Measurements from ENCODE around the gene MAP3K19.
A peak's percentile ranks its signal among the peaks of the same experiment; 100 is the strongest.
"Not testable (repeated sequence)": the region's sequence is repeated elsewhere in the genome, so short reads cannot be mapped to it uniquely, and the experiment has no call there.

MAP3K19 gene, protein sequence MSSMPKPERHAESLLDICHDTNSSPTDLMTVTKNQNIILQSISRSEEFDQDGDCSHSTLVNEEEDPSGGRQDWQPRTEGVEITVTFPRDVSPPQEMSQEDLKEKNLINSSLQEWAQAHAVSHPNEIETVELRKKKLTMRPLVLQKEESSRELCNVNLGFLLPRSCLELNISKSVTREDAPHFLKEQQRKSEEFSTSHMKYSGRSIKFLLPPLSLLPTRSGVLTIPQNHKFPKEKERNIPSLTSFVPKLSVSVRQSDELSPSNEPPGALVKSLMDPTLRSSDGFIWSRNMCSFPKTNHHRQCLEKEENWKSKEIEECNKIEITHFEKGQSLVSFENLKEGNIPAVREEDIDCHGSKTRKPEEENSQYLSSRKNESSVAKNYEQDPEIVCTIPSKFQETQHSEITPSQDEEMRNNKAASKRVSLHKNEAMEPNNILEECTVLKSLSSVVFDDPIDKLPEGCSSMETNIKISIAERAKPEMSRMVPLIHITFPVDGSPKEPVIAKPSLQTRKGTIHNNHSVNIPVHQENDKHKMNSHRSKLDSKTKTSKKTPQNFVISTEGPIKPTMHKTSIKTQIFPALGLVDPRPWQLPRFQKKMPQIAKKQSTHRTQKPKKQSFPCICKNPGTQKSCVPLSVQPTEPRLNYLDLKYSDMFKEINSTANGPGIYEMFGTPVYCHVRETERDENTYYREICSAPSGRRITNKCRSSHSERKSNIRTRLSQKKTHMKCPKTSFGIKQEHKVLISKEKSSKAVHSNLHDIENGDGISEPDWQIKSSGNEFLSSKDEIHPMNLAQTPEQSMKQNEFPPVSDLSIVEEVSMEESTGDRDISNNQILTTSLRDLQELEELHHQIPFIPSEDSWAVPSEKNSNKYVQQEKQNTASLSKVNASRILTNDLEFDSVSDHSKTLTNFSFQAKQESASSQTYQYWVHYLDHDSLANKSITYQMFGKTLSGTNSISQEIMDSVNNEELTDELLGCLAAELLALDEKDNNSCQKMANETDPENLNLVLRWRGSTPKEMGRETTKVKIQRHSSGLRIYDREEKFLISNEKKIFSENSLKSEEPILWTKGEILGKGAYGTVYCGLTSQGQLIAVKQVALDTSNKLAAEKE (N-terminal part only)

DNA sequence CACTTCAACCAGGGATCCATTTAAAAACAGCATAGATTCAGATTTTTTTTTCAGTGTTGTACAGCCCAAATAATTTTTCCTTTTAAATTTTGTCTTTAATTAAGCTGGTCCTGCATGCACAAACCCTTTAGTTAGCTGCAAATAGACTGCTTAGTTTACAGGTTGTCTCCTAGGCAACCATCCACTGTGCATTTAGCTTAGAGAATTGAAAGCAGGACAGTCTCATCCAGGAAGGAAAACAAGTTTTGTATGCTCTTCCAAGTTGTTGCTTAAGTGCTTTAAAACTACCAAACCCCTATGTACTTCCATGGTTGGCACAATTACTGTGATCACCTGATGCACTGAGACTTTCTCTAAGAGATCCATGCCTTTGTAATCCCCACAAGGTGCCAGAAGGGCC lies at the start of gene MAP3K19:
MAP3K19 (minus strand) TSS at position 148 of the 400 bp plus-strand sequence. CDS start 22,800 bp downstream, outside the sequence.
- no peak for DNase-seq

DNA sequence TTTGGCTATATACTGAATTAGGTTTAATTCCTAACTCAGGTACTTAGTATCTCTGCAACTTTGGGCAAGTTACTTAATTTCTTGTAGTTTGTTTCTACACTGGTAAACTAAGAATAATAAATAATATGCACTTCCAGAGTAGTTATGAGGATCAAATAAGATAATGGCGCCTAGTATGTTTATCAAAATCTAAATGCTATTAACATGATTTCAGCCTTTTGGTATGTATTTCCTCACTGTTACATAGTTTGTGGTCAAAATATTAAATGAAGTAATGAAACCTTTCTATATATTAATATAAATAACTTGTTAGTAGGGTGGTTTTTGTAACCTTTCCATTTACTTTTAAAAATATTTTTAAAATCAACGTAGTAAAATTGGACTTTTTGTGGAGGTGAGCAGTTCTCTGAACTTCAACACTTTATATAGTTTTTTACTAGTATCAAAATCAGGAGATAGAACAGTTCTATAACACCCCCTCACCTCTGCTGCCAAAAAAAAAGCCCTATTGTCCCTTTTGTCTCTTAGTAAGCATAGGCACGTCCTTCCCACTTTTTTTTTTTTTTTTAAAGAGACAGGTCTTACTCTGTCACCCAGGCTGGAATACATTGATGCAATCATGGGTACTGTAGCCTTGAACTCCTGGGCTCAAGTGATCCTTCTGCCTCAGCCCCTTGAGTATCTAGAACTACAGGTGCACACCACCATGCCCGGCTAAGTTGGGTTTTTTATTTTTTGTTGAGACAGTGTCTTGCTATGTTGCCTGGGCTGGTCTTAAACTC lies 49.6 kb upstream of the MAP3K19 start:
- no peak for DNase-seq

DNA sequence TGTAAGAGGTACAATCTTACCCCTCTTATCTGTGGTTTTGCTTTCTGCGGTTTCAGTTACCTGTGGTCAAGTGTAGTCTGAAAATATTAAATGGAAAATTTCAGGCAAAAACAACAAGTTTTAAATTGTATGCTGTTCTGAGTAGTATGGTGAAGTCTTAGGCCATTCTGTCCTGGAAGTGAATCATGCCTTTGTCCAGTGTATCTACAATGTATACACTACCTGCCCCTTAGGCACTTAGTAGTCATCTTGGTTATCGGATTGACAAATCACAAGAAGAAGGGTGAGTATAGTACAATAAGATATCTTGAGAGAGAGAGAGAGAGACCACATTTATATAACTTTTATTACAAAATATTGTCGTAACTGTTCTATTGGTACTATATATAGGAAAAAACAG lies 48.3 kb upstream of the MAP3K19 start:
- DNase-seq = no peak

DNA sequence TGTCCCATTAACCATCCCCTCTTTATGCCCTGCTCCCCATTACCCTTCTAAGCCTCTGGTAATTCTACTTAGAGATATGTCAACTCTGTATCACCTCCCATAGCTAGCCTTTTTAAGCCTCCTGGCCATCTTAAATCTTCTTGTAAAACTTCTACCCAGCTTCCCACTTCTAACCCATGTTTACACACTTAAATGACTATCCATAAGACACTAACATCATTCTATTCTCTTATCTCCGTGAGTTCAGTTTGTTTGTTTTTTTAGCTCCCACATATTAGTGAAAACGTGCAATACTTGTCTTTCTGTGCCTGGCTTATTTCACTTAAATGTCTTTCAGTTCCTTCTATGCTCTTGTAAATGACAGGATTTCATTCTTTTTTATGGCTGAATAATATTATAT lies 47.3 kb upstream of the MAP3K19 start:
- DNase-seq = no peak

DNA sequence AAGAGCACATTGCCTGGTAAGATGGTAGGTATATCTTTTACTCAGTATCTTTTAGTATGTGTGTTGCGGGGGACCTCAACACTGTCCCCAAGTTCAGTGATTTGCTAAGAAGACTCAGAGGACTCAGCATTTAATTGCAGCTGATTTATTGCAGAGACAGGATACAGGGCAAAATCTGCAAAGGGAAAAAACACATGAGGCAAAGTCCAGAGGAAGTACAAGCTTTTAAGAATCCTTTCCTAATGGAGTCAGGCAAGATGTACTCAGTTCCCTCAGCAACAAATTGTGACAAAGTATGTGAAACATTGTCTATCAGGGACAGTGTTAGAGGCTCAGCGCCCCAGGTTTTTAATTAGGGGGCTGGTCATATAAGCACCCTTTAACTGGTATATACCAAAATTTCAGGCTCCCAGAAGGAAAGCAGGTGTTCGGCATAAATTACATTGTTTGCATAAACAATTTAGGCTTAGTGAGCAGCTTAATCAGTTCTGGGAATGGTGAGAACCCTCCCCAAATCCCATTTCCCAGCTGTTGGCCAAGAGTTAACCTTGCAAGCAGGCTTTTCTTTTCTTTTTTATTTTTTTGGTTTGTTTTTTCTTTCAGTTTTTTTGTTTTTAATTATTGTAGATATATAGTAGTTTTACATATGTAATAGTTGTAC lies 46.6 kb upstream of the MAP3K19 start:
- DNase-seq = no peak

DNA sequence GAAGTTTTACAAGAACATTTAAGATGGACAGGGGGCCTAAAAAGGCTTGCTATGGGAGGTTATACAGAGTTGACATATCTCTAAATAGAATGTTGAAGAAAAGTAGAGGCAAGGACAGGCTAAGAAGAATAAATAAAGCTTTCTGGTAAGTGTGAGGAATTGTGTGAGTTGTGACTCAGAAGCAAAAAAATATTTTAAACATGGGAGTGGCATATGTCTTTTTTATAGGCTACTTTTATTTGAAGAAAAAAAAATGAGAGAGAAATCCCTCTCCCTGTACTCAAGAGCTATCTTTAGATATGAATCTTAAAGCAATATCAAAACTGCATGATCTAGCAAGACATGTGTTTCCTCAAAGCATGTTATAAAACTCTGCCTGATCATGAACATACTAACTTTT lies 45.9 kb upstream of the MAP3K19 start:
- no peak for DNase-seq

DNA sequence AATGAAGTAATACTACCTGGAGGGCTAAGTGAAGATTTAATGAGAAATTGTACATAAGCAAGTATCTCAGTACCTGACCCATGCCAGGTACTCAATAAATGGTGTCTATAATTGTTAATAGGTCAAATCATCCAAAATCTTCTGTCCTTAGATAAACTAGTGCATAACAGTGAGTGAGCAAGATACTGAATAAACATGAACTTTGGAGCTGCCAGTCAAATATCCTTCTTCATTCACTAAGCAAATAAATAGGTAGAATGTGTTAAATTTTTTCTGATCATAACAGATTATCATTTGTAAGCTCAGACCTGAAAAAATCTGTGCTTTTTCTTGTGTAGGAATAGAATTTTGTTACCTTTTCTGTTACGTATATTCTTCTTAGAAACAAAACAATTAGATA lies 44.4 kb upstream of the MAP3K19 start:
- no peak for DNase-seq

DNA sequence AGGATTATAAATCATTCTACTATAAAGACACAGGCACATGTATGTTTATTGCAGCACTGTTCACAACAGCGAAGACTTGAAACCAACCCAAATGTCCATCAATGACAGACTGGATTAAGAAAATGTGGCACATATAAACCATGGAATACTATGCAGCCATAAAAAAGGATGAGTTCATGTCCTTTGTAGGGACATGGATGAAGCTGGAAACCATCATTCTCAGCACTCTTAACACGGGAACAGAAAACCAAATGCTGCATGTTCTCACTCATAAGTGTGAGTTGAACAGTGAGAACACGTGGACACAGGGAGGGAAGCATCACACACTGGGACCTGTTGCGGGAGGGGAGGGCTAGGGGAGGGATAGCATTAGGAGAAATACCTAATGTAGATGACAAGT lies 42.4 kb upstream of the MAP3K19 start:
- not testable (repeated sequence) for DNase-seq

DNA sequence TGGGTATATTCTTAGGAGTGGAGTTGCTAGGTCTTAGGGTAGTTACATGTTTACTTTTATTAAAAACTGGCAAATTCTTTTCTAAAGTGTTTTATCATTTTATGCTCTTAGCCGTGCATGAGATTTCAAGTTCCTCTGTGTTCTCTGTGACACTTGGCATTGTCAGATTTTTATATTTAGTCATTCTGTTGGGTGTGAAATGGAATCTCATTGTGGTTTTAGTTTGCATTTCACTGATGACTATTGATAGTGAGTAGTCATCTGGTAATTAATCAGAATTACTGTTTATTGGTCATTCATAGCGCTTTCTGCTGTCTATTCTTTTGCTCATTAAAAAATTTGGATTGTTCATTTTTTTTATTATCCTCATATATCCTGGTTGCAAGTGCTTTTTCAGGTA lies 39.0 kb upstream of the MAP3K19 start:
- no peak for DNase-seq

DNA sequence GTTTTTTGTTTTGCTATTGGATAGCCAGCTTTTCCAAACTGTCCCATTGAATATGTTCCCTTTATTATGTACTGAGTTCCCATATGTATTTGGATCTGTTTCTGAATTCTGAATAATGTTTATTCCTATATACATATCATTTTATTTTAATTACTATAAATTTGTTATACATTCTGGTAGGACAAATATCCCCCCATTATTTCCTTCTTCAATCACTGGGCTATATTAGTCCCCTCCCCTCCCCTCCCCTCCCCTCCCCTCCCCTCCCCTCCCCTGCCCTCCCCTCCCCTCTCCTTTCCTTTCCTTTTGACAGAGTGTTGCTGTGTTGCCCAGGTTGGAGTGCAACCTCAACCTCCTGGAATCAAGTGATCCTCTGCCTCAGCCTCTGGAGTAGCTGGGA lies 31.2 kb upstream of the MAP3K19 start:
- no peak for DNase-seq

DNA sequence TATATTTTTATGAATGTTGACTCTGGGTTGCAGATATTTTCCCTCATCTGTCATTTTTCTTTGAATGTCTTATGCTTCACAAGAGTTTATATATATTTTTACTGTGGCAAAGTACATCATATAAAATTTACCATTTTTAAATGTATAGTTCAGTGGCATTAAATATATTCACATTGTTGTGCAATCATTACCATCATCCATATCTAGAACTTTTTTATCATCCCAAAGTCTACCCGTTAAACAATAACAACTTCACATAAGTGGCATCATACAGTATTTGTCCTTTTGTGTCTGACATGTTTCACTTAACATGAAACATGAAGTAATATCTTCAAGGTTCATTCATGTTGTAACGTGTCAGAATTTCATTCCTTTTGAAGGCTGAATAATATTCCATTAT lies 29.3 kb upstream of the MAP3K19 start:
- DNase-seq = no peak

DNA sequence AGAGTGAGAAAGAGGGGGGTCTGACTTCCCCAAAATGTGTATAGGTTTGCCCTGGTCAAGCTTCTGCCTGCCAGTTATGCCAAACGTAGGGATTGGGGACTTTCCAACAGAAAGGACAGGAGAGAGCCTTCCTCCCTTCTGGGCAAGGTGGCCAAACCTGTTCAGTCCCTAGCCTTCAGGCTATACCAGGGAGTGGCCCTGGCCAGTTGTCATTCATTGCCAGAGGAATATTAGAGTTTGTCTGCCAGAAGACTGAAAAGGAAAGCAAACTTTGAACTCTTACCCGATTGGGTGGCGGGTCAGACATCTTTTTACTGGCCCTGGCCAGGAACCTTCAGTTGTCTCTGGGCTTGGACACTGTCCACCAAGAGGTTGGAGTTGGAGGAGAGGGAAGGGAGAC lies 27.0 kb upstream of the MAP3K19 start:
- no peak for DNase-seq

DNA sequence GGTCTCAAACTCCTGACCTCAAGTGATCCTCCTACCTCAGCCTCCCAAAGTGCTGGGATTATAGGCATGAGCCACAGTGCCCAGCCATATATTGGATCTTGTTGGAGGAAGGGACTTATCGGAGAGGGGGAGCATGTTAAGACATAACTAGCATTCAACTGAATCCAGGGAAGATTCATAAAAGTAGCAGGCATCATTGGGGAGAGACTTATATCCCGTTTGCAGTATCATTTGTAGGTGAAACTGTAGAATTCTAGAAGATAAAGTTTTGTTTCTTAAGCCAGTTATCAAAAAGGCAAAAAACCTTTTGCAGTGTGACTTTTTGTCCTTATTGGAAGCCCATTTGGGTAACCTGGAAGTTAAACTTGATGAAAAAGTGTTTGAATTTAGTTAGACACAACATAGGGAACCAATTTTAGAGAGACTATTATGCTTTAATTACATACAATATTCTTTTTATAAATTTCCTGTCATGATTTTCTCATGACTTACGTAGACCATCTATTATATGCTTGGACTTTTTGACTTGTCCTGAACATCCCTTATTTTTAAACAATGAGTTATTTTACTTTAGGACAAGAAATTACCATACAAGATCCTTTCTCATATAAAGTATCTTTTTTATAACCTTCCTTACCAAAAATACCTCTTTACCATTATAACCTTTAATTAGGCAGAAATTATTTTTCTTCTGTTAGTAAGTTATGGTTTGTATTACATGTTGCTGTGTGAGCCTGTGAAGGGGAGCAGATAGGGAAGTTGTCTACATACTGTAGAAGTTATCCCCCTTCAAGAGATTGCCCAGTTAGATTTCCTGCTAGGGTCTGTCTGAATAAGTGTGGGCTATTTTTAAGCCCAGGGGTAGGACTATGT lies 25.1 kb upstream of the MAP3K19 start:
- no peak for DNase-seq

DNA sequence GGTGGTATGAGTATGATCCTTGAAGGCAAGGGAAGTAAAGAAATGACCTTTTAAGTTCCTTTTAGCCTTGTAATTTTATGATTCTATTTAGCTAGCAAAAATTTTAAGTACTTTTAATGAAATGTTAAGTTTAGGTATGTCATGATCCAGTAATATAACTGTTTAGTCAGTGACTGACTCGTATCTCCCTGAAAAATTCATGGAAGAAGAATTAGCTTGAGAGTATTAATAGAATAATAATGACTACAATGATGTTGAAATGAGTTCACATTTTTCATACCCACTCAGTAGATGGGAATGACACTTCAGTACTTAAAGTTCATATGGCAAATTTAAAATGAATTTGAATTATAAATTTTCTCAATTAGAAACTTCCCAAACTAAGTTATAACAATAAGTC lies 19.5 kb upstream of the MAP3K19 start:
- no peak for DNase-seq

DNA sequence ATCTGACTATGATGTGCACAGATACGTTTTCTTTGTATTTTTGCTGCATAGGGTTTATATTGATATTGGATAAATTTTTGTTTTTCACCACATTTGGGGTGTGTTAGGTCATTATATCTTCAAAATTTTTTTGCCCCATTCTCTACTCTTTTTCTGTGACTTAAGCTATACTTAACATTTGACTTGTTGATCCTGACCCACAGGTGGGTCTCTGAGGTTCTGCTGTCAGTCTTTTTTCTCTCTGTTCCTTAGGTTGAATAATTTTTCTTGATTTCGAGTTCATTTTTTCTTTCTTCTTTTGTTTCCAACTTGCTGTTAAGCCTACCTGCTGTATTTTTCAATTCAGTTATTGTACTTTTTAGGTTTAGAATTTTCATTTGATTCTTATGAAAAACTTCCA lies 16.9 kb upstream of the MAP3K19 start:
- no peak for DNase-seq

DNA sequence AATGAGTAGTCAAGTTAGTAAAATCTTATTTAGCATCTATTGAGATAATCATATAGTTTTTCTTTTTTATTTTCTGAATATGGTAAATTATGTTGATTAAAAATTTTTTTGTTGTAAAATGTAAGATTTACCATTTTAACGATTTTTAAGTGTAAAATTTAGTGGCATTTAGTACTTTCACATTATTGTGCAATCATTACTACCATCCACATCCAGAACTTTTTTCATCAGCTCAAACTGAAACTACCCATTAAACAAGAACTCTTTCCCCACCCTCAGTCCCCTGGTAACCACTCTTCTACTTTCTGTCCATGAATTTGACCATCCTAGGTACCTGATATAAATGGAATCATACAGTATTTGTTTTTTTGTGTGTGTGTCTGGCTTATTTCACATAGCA lies 16.0 kb upstream of the MAP3K19 start:
- DNase-seq = no peak

DNA sequence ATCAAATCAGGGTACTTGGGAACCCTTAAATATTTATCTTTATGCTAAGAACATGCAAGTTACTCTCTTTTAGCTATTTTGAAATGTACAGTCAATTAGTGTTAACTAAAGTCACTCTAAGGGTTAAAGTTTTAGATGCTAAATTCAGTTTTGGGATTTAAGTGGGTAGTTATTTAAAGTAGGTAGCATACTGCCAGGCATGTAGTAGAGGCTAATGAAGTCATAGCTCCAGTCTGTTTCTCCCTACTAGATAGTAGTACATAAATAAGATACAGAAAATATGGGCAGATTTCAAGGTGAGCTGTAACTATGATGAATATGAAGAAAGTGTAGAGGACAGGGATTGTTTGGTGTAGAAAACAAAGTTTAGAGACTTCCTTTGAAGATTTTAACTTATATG lies 12.3 kb upstream of the MAP3K19 start:
- no peak for DNase-seq

DNA sequence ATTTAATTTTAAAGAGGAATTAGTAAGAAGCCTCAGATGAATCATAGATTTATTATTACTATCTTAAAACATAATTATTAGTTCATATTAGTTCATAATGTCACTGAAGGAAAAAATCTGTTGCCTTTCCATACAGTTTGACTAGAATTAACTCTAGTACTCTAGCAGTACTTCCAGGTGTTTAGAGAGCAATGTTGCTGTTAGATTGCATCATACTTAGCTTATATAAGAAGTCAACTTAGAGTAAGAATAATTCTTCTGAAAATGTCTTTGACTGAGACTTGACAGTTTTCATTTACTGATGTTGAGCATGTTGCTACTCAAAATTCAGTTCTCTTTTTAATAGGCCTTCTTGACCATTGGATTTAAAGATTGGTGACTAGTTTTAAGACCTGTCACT lies 9.5 kb upstream of the MAP3K19 start:
- no peak for DNase-seq

DNA sequence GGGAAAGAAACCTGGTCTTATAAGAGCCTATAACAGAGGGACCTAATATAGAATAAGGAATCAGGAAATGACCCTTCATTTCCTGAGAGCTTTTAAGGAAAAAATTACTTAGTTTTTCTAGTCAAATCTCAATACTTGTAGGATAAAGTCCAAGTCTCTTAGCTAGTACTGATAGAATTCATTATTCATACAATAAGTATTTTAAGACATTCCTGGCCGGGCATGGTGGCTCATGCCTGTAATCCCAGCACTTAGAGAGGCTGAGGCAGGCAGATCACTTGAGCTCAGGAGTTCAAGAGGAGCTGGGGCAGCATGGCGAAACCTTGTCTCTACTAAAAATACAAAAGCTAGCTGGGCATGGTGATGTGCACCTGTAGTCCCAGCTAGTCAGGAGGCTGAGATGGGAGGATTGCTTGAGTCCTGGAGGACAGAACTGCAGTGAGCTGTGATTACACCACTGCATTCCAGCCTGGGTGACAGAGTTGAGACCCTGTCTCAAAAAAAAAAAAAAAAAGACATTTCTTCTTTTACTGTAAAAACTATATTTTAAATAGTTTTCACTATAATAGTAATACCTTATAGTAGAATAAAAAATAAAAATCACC lies 8.0 kb upstream of the MAP3K19 start:
- DNase-seq = no peak

DNA sequence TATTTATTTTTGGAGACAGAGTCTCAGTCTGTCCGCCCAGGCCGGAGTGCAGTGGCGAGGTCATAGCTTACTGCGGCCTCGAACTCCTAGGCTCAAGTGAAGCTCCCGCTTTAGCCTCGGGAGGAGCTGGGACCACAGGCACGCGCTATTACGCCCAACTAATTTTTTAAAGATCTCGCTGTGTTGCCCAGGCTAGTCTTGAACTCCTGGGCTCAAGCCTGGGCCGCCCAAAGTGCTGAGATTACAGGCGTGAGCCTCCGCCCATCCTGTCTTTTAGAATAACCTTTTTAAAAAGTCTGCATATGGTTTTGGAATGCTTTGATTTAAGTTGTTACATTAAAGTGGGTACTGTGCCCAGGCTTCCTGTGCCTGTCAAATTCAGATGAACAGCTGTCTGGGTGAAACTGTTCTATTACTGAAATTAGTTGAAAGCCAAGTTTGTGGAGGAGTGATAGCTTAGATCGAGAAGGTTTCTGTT lies 5.8 kb upstream of the MAP3K19 start:
- peak; percentile 57 to 59 for DNase-seq
